ENCODE data around the gene ICA1.

DNA sequence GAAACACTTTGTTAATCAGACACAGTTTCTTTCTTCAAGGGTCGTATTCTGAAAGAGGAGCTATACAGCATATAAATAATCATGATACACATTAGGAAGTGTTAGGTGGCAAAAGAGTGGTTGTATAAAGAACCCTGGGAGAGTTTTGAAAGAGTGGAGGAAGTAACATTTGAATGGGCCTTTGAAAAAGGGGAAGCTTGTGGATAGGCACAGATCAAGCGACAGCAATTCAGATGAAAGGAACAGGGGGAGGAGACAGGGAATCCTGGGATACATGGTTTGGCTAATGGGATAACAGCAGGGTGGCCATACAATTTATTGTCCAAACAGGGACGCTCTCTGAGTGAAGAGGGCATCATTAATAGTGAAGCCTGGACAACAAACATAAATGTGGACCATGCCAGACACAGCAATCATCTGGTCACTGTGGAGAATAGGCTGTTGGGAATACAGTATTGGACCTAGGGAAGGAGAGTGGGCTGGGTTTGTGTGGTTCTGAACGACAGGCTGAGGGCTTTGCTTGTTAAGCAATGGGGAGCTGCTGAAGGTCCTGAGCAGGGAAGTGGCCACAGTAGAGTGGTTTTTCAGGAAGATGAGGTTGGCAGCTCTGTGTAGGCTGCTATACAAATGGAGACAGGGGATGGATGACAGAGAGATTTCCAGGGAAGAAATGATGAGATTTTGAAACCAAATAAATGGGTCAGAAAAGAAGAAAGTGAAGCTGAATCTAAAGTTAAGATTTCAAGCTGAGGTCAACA is 75.9 kb downstream of the ICA1 start:
- TF ChIP-seq POLR2A (IDR thresholded peaks at IDR 0.05), result no peak
- TF ChIP-seq, protein P1, sequence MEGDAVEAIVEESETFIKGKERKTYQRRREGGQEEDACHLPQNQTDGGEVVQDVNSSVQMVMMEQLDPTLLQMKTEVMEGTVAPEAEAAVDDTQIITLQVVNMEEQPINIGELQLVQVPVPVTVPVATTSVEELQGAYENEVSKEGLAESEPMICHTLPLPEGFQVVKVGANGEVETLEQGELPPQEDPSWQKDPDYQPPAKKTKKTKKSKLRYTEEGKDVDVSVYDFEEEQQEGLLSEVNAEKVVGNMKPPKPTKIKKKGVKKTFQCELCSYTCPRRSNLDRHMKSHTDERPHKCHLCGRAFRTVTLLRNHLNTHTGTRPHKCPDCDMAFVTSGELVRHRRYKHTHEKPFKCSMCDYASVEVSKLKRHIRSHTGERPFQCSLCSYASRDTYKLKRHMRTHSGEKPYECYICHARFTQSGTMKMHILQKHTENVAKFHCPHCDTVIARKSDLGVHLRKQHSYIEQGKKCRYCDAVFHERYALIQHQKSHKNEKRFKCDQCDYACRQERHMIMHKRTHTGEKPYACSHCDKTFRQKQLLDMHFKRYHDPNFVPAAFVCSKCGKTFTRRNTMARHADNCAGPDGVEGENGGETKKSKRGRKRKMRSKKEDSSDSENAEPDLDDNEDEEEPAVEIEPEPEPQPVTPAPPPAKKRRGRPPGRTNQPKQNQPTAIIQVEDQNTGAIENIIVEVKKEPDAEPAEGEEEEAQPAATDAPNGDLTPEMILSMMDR (IDR thresholded peaks at IDR 0.05), result no peak
- no peak for TF ChIP-seq POLR2AphosphoS5 (IDR thresholded peaks at IDR 0.05)

Measured in breast epithelium (tissue), 3 donors.